Breast epithelium (tissue), 4 donors: ENCODE measurements around the gene AK9. TPM values are rescaled to one million over a fixed set of nuclear protein-coding genes. Genes with fewer than 3 reads are reported as not detected.
"Not testable (repeated sequence)": the region's sequence is repeated elsewhere in the genome, so short reads cannot be mapped to it uniquely, and the experiment has no call there.

Experiments
- DNase-seq, 2 donors: peaks; one replicate each; pipeline ENCODE4 v3.0.0-alpha.2; 2019; ENCODE audit warnings: low spot score in 2 of 2
- H3K27ac ChIP-seq, 2 donors: fragments of 200-600 bp; sonication (generic) in 1 of 2; one replicate each; pipeline ENCODE4 v1.5.1; 2016 to 2019; ENCODE audit warnings: mild to moderate bottlenecking in 1 of 2
- H3K27me3 ChIP-seq, 2 donors: fragments of 200-600 bp; sonication (generic) in 1 of 2; one replicate each; pipeline versions ENCODE4 v1.5.1 to v1.6.0; 2017 to 2019; ENCODE audit warnings: control low read depth in 1 of 2, mild to moderate bottlenecking in 1 of 2
- H3K36me3 ChIP-seq: fragments of 200-600 bp; one replicate; pipeline ENCODE4 v1.5.1; 2019
- H3K4me1 ChIP-seq, 2 donors: fragments of 200-600 bp; sonication (generic); one replicate each; pipeline ENCODE4 v1.5.1; 2016 to 2019; ENCODE audit warnings: control low read depth in 1 of 2
- H3K4me3 ChIP-seq, 3 donors: fragments of 200-600 bp; sonication (generic); 1 replicate in 2 of 3; 2 replicates in 1 of 3; pipeline ENCODE4 v1.5.1; 2016 to 2019; ENCODE audit warnings: mild to moderate bottlenecking in 3 of 3, moderate library complexity in 2 of 3
- H3K9me3 ChIP-seq, 2 donors: fragments of 200-600 bp; sonication (generic) in 1 of 2; one replicate each; pipeline ENCODE4 v1.5.1; 2016 to 2019; ENCODE audit warnings: control low read depth in 1 of 2
- POLR2A ChIP-seq: fragments of 450-650 bp; IDR thresholded peaks from one replicate; pipeline ENCODE4 v1.6.1; 2016; ENCODE audit warnings: antibody characterized with exemption, mild to moderate bottlenecking, moderate library complexity
- POLR2AphosphoS5 ChIP-seq, 3 donors: sonication (generic); formaldehyde crosslinking; IDR thresholded peaks; one replicate each; pipeline ENCODE4 v1.6.1; 2017; ENCODE audit warnings: antibody characterized with exemption in 3 of 3
- intact Hi-C: fragments of 100-400 bp; cut with DNase I; formaldehyde crosslinking; loops from one replicate; pipeline ENCODE4 v1.15.1; 2023; ENCODE audit warnings: low total_unique reads
- total RNA-seq, 3 donors: library from RNA; depleted of rRNA; stranded (reverse); fragments of >200 nt; gene quantifications; one replicate each; pipeline ENCODE4 v1.1.0, GENCODE V29; 2016
- TF ChIP-seq, protein P1 (sequence below), 3 donors: fragments of 450-650 bp; IDR thresholded peaks; one replicate each; pipeline ENCODE4 v1.5.1; 2016 to 2017; ENCODE audit warnings: antibody characterized with exemption in 3 of 3, mild to moderate bottlenecking in 3 of 3, moderate library complexity in 3 of 3

The AK9 gene
- total RNA-seq, 3 donors from 2014 or later: 8.8 to 23.9 (median 20.0) TPM

GRCh38 chr6:109609737-109610136, 81.3 kb downstream of the AK9 start:
- TF ChIP-seq POLR2A (no peak), POLR2AphosphoS5 (IDR thresholded peaks at IDR 0.05) (no peak)
- TF ChIP-seq, protein P1, sequence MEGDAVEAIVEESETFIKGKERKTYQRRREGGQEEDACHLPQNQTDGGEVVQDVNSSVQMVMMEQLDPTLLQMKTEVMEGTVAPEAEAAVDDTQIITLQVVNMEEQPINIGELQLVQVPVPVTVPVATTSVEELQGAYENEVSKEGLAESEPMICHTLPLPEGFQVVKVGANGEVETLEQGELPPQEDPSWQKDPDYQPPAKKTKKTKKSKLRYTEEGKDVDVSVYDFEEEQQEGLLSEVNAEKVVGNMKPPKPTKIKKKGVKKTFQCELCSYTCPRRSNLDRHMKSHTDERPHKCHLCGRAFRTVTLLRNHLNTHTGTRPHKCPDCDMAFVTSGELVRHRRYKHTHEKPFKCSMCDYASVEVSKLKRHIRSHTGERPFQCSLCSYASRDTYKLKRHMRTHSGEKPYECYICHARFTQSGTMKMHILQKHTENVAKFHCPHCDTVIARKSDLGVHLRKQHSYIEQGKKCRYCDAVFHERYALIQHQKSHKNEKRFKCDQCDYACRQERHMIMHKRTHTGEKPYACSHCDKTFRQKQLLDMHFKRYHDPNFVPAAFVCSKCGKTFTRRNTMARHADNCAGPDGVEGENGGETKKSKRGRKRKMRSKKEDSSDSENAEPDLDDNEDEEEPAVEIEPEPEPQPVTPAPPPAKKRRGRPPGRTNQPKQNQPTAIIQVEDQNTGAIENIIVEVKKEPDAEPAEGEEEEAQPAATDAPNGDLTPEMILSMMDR (IDR thresholded peaks at IDR 0.05): no peak
- no peaks in the 10 kb centered on the region for H3K27me3 ChIP-seq
- intact Hi-C loops: no loop called here
- peaks cover 0 to 4% of the 10 kb centered on the region in 2 donors for H3K9me3 ChIP-seq
- H3K27ac ChIP-seq: no peak overlapping the region
- no peaks in the 10 kb centered on the region for H3K36me3 ChIP-seq
- no peaks in the 10 kb centered on the region for H3K4me1 ChIP-seq
- H3K4me3 ChIP-seq: no peak overlapping the region
- no peak for DNase-seq

GRCh38 chr6:109606359-109606758, 84.6 kb downstream of the AK9 start:
- no peak overlapping the region for H3K27ac ChIP-seq
- H3K36me3 ChIP-seq: no peaks in the 10 kb centered on the region
- no peaks in the 10 kb centered on the region for H3K27me3 ChIP-seq
- no peaks in the 10 kb centered on the region for H3K4me1 ChIP-seq
- no peak overlapping the region for H3K4me3 ChIP-seq
- DNase-seq: no peak
- peaks cover 0 to 2% of the 10 kb centered on the region in 2 donors for H3K9me3 ChIP-seq
- no peak for TF ChIP-seq POLR2AphosphoS5 (IDR thresholded peaks at IDR 0.05)
- intact Hi-C loops: no loop called here

GRCh38 chr6:109595998-109596397, 95.0 kb downstream of the AK9 start:
- no peaks in the 10 kb centered on the region for H3K36me3 ChIP-seq
- no peaks in the 10 kb centered on the region for H3K27me3 ChIP-seq
- no peak overlapping the region for H3K27ac ChIP-seq
- TF ChIP-seq, protein P1 (IDR thresholded peaks at IDR 0.05): no peak
- TF ChIP-seq POLR2A (no peak), POLR2AphosphoS5 (IDR thresholded peaks at IDR 0.05) (no peak)
- no peak for DNase-seq
- no peaks in the 10 kb centered on the region for H3K4me1 ChIP-seq
- no peak overlapping the region for H3K4me3 ChIP-seq
- H3K9me3 ChIP-seq: peaks cover 5 to 17% of the 10 kb centered on the region in 2 donors
- intact Hi-C loops: no loop called here

DNA sequence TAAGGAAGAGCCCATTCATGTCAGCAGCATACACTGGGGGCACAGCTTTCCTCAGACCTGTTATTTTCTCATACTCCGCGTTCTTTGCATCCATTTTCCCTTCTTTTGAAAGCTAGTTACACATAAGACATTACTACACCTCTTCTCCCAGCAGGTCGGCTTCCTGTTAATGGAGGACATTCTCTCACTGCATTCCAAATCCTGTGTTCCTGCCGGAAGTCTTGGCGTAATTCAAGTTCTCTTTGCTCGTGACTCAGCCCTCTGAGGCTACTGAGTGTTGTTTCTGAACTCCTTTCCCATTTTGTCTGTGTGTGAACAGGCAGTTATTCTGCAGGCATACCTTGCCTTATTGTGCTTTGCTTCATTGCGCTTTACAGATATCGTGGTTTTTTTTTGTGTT, 110.5 kb downstream of the AK9 start:
- Histone ChIP-seq H3K27me3 (no peaks in the 10 kb centered on the region), H3K4me3 (no peak overlapping the region), H3K4me1 (no peaks in the 10 kb centered on the region), H3K9me3 (no peaks in the 10 kb centered on the region), H3K27ac (no peak overlapping the region), H3K36me3 (no peaks in the 10 kb centered on the region)
- intact Hi-C loops: no loop called here
- TF ChIP-seq POLR2A: no peak
- TF ChIP-seq, protein P1 (IDR thresholded peaks at IDR 0.05): no peak
- TF ChIP-seq POLR2AphosphoS5 (IDR thresholded peaks at IDR 0.05): no peak
- DNase-seq: no peak

- no peak overlapping the region for H3K4me3 ChIP-seq
- H3K9me3 ChIP-seq: no peaks in the 10 kb centered on the region
- intact Hi-C loops: no loop called here
- H3K27ac ChIP-seq: no peak overlapping the region
- DNase-seq: no peak
- H3K27me3 ChIP-seq: no peaks in the 10 kb centered on the region
- TF ChIP-seq, protein P1 (IDR thresholded peaks at IDR 0.05): no peak
- TF ChIP-seq POLR2A: no peak
- TF ChIP-seq POLR2AphosphoS5 (IDR thresholded peaks at IDR 0.05): no peak
- H3K36me3 ChIP-seq: no peaks in the 10 kb centered on the region
- no peaks in the 10 kb centered on the region for H3K4me1 ChIP-seq
These were observed 111.6 kb downstream of the AK9 start for GRCh38 chr6:109579361-109579760.

DNA sequence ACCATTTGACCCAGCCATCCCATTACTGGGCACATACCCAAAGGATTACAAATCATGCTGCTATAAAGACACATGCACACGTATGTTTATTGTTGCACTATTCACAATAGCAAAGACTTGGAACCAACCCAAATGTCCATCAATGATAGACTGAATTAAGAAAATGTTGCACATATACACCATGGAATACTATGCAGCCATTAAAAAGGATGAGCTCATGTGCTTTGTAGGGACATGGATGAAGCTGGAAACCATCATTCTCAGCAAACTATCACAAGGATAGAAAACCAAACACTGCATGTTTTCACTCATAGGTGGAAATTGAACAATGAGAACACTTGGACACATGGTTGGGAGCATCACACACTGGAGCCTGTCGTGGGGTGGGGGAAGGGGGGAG, 121.1 kb downstream of the AK9 start:
- H3K36me3 ChIP-seq, H3K4me3 ChIP-seq, DNase-seq, H3K27me3 ChIP-seq, H3K9me3 ChIP-seq, intact Hi-C loops, H3K4me1 ChIP-seq, H3K27ac ChIP-seq: not testable (repeated sequence)
